Rectal smooth muscle tissue (tissue), 1 donor: ENCODE results near the gene SLC35F5.
"Not testable (repeated sequence)": the region's sequence is repeated elsewhere in the genome, so short reads cannot be mapped to it uniquely, and the experiment has no call there.

Source experiments
- H3K27ac ChIP-seq: one replicate; pipeline ENCODE4 v1.7.0; 2013; ENCODE audit warnings: low read depth, low read length, inconsistent platforms
- H3K27me3 ChIP-seq: one replicate; pipeline ENCODE4 v1.7.0; 2013; ENCODE audit warnings: low read length; ENCODE audit not compliant: control insufficient read depth, insufficient read depth
- H3K36me3 ChIP-seq: one replicate; pipeline ENCODE4 v1.7.0; 2013; ENCODE audit warnings: low read length; ENCODE audit not compliant: control insufficient read depth, insufficient read depth
- H3K4me1 ChIP-seq: one replicate; pipeline ENCODE4 v1.7.0; 2013; ENCODE audit warnings: low read length; ENCODE audit not compliant: control insufficient read depth, insufficient read depth
- H3K4me3 ChIP-seq: one replicate; pipeline ENCODE4 v1.7.0; 2013; ENCODE audit warnings: low read length
- H3K9ac ChIP-seq: one replicate; pipeline ENCODE4 v1.7.0; 2013; ENCODE audit warnings: low read length

The SLC35F5 gene

GRCh38 chr2:113741091-113741490, 15.4 kb downstream of the SLC35F5 start:
- no peak overlapping the region for H3K27ac ChIP-seq
- H3K36me3 ChIP-seq, result peaks cover 6% of the 10 kb centered on the region
- H3K4me1 ChIP-seq, result no peaks in the 10 kb centered on the region
- no peak overlapping the region for H3K4me3 ChIP-seq
- no peaks in the 10 kb centered on the region for H3K27me3 ChIP-seq
- H3K9ac ChIP-seq, result no peak overlapping the region

- Histone ChIP-seq H3K27ac (no peak overlapping the region), H3K36me3 (peaks cover 3% of the 10 kb centered on the region), H3K9ac (no peak overlapping the region), H3K27me3 (no peaks in the 10 kb centered on the region), H3K4me1 (no peaks in the 10 kb centered on the region), H3K4me3 (no peak overlapping the region)
Measured at GRCh38 chr2:113739849-113740248, 16.6 kb downstream of the SLC35F5 start.

- no peaks in the 10 kb centered on the region for H3K27me3 ChIP-seq
- H3K36me3 ChIP-seq, result peaks cover 2% of the 10 kb centered on the region
- H3K9ac ChIP-seq, result no peak overlapping the region
- H3K4me1 ChIP-seq, result no peaks in the 10 kb centered on the region
- H3K27ac ChIP-seq, result no peak overlapping the region
- no peak overlapping the region for H3K4me3 ChIP-seq
Measured at GRCh38 chr2:113734185-113734584, 22.3 kb downstream of the SLC35F5 start.

- no peak overlapping the region for H3K27ac ChIP-seq
- H3K36me3 ChIP-seq, result peaks cover 11% of the 10 kb centered on the region
- no peaks in the 10 kb centered on the region for H3K4me1 ChIP-seq
- H3K4me3 ChIP-seq, result no peak overlapping the region
- no peaks in the 10 kb centered on the region for H3K27me3 ChIP-seq
- no peak overlapping the region for H3K9ac ChIP-seq
Measured at GRCh38 chr2:113724010-113724409, 32.4 kb downstream of the SLC35F5 start.

GRCh38 chr2:113723411-113723810, 33.0 kb downstream of the SLC35F5 start:
- Histone ChIP-seq H3K4me3 (no peak overlapping the region), H3K36me3 (peaks cover 11% of the 10 kb centered on the region), H3K9ac (no peak overlapping the region), H3K4me1 (no peaks in the 10 kb centered on the region), H3K27me3 (no peaks in the 10 kb centered on the region), H3K27ac (no peak overlapping the region)

GRCh38 chr2:113720167-113720566, 36.3 kb downstream of the SLC35F5 start:
- no peak overlapping the region for H3K4me3 ChIP-seq

GRCh38 chr2:113716291-113716690, 40.2 kb downstream of the SLC35F5 start:
- no peak overlapping the region for H3K27ac ChIP-seq

More at GRCh38 chr2:113720167-113720566, 36.3 kb downstream of the SLC35F5 start:
- Histone ChIP-seq H3K9ac (no peak overlapping the region), H3K27ac (no peak overlapping the region), H3K36me3 (peaks cover 9% of the 10 kb centered on the region), H3K27me3 (no peaks in the 10 kb centered on the region), H3K4me1 (no peaks in the 10 kb centered on the region)

GRCh38 chr2:113712941-113713340, 43.5 kb downstream of the SLC35F5 start:
- H3K4me1 ChIP-seq, result no peaks in the 10 kb centered on the region
- no peak overlapping the region for H3K9ac ChIP-seq
- no peaks in the 10 kb centered on the region for H3K27me3 ChIP-seq
- no peak overlapping the region for H3K4me3 ChIP-seq
- peaks cover 9% of the 10 kb centered on the region for H3K36me3 ChIP-seq
- no peak overlapping the region for H3K27ac ChIP-seq

More at GRCh38 chr2:113716291-113716690, 40.2 kb downstream of the SLC35F5 start:
- Histone ChIP-seq H3K36me3 (peaks cover 9% of the 10 kb centered on the region), H3K27me3 (no peaks in the 10 kb centered on the region), H3K4me3 (no peak overlapping the region), H3K4me1 (no peaks in the 10 kb centered on the region), H3K9ac (no peak overlapping the region)

- H3K27ac ChIP-seq, result no peak overlapping the region
- H3K27me3 ChIP-seq, result no peaks in the 10 kb centered on the region
- no peaks in the 10 kb centered on the region for H3K4me1 ChIP-seq
- H3K9ac ChIP-seq, result no peak overlapping the region
- no peak overlapping the region for H3K4me3 ChIP-seq
- H3K36me3 ChIP-seq, result peaks cover 9% of the 10 kb centered on the region
Measured at GRCh38 chr2:113711851-113712250, 44.6 kb downstream of the SLC35F5 start.

GRCh38 chr2:113709022-113709421, 47.4 kb downstream of the SLC35F5 start:
- peaks cover 6% of the 10 kb centered on the region for H3K36me3 ChIP-seq
- H3K27ac ChIP-seq, result no peak overlapping the region
- no peak overlapping the region for H3K4me3 ChIP-seq
- no peak overlapping the region for H3K9ac ChIP-seq
- H3K27me3 ChIP-seq, result no peaks in the 10 kb centered on the region
- no peaks in the 10 kb centered on the region for H3K4me1 ChIP-seq

GRCh38 chr2:113707106-113707505, 49.3 kb downstream of the SLC35F5 start:
- H3K27me3 ChIP-seq, result no peaks in the 10 kb centered on the region
- no peak overlapping the region for H3K4me3 ChIP-seq
- no peak overlapping the region for H3K27ac ChIP-seq
- no peaks in the 10 kb centered on the region for H3K4me1 ChIP-seq
- no peak overlapping the region for H3K9ac ChIP-seq
- no peaks in the 10 kb centered on the region for H3K36me3 ChIP-seq

- Histone ChIP-seq H3K4me1 (no peaks in the 10 kb centered on the region), H3K9ac (no peak overlapping the region), H3K27ac (no peak overlapping the region), H3K27me3 (no peaks in the 10 kb centered on the region), H3K4me3 (no peak overlapping the region), H3K36me3 (no peaks in the 10 kb centered on the region)
Measured at GRCh38 chr2:113705982-113706523, 50.4 kb downstream of the SLC35F5 start.

GRCh38 chr2:113704300-113704993, 52.0 kb downstream of the SLC35F5 start:
- H3K27ac ChIP-seq, H3K36me3 ChIP-seq, H3K9ac ChIP-seq, H3K4me1 ChIP-seq, H3K27me3 ChIP-seq, H3K4me3 ChIP-seq: not testable (repeated sequence)
